HG02623 (cell line): ENCODE data around the gene DOCK8.

ENCODE experiments used
- ATAC-seq: cut with Tn5 transposase; IDR thresholded peaks from one replicate; pipeline ENCODE4 v1.9.1; 2021; ENCODE audit warnings: moderate library complexity; ENCODE audit not compliant: unreplicated experiment

Gene DOCK8

DNA sequence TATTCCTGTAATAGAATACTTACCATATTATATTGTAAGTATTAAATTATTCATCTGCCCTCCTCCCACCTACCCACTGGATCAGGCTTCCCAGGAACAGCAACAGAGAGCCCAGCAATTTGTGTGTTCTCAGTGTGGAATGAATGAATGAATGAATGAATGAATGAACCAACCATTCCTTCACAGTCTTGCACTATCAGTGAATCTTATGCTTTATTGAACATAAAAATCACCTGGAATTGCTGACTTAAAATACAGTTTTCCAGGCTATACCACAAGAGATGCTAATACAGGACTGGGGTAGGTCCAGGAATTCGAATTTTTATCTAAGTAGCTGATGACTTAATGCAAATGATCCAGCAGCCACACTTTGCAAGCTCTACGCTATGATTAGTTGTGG, 51.6 kb downstream of the DOCK8 start:
- no peak for ATAC-seq

DNA sequence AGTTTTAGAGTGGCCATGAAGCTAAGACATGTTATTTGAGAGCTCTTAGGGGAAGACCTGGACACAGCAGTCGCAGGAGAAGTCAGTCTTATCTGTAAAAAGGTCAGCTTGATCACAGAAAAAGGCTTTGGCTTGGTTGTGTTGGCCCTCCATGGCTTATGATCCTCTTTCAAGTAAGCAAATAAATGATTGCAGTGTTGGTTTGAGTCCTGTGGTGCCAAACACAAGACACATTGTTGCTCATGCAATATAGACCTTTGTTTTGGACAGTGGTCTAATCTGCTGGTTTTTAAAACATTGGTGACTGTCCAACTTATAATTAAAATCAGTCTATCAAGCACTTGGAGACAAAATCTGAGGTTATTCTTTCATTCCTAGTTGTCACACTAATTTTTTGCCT, 54.0 kb downstream of the DOCK8 start:
- ATAC-seq = no peak

DNA sequence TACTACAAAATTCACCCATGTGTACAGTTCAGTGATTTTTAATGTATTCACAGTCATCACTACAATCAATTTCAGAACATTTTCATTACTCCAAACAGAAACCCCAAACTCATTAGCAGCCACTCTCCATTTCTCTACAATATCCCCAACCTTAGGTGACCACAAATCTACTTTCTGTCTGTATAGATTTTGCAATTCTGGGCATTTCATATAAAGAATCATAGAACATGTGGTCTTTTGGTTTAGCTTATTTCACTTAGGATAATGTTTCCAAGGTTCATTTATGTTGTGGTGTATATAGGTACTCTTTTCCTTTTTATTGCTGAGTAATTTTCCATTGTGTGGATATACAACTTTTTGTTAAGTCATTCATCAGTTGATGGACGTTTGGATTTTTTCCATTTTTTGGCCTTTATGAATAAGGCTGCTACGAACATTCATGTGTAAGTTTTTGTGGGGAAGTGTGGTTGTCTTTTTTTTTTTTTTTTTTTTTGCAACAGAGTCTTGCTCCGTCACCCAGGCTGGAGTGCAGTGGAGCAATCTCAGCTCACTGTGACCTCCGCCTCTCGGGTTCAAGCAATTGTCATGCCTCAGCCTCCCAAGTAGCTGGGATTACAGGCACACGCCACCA, 54.5 kb downstream of the DOCK8 start:
- ATAC-seq = no peak

DNA sequence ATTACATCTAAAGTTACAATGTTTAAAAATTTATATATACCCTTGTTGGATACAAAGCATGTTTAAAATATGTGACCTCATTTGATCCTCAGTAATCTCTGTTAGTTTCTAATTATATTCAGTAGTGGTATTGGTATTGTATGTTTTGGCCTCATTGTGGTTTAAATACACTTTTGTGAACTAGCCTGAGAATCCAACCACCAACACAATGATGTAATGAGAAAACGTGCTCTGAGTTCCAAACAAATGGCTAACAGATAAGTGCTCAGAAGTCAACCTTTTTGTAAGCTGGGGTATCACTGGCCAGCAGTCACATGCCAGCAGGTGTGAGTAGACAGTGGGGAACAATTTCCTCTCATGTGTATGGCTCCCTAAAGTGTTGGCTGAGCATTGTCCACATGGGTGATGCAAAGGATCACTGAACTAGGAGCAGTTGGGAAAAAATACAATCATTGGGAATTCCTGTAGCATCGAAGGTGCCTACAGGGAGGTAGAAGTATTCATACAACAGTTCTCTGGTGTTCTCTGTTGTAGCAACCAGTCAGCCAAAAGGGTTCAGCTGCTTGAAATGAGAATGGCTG, 56.1 kb downstream of the DOCK8 start:
- ATAC-seq = no peak

DNA sequence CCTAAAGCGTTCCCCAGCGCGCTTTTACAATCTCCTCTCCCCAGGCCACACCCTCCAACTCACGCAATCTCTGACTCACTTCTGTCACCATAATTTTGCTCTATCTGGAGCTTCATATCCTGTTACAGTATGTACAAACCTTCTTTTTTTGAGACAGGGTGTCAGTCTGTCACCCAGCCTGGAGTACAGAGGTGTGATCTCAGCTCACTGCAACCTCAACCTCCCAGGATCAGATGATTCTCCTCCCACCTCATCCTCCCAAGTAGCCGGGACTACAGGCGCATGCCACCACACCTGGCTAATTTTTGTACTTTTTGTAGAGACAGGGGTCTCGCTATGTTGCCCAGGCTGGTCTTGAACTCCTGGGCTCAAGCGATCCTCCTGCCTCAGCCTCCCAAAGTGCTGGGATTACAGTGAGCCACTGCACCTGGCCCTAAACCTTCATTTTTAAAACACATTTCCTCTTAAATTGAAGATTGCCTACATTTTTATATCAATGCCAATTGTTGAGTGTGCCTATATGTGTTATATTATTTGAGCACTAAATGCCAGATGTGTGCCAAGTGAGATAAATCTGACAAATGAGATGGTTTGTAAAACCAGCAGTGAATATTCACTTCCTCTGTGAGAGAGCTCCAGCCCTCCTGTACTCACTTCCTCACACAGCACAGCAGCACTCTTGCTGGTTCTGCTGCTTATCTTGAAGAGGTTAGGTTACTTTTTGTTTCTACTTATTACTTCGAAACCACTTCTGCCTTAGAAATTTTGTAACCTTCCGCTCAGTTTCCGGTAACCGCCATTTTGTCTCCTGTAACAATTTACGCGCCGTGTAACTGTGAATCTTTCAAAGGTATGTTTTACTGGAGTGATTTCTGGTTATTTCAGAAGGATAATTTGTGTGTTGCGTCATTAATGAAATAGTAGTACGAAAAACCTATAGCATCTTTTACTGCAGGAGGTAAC, 57.9 kb downstream of the DOCK8 start:
- ATAC-seq = peak; percentile 98

DNA sequence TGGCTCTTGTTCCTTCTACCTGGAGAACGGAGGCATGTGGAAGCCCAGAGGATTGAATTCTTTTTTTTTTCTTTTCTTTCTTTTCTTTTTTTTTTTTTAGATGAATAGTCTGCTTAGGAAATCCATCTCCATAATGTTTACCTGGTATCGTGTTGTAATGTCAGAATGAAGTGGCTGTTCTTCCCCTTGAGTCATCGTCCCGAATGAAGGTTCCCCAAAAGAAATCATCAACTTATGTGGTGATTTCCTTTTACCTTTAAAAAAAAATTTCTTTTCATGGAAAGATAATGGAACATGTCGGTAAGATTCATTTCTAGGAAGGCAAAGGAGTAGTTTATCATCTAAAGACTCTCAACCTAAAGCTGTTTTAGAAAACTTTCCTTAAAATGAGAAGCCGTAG, 59.7 kb downstream of the DOCK8 start:
- no peak for ATAC-seq

DNA sequence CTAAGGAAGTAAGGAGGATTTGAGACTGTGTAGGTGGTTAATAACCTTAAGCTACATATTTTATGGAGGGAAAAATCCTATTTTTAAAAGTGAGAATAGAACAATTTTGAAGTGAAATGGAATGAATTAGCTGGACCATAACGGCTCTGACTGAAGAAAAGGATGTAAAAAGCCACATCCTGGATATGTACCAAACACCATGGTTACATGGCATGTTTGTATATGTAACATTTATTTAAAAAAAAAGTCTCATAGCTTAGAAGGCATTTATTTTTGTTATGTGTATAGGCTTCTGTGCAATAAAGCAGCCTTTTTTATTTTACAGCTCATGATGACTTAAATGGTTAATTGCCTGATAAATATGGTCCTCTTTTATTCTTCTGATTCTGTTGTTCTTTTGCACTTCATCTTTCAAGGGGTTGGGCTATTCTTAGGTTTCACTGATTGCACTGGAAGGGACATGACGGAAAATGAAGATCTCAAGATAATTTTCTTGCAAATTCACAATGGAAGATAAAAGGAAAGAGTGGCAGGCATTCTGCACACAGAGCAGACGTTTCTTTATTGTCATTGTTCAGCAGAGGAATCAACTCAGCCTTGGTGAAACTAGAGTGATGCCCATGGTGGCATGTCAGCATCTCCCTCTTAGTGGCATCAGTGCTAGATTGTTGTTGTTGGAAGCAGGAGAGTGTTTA, 63.1 kb downstream of the DOCK8 start:
- no peak for ATAC-seq

DNA sequence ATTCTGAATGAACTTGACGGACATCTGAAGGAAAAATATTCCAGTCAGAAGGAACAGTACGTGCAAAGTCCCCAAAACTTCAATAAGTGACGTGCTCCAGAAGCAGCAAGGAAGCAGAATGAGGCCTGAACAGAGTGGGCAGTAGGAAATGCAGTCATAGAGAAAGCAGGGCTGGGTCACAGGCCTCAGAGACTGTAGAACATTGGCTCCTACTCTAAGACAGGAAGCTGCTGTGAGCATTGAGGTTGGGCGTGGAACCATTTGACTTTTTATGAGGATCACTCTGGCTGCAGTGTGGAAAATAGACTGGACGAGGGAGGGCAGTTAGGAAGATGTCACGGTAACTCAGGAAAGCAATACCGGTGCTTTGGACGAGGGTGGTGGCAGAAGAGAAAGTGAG, 64.0 kb downstream of the DOCK8 start:
- ATAC-seq = peak; percentile 35

DNA sequence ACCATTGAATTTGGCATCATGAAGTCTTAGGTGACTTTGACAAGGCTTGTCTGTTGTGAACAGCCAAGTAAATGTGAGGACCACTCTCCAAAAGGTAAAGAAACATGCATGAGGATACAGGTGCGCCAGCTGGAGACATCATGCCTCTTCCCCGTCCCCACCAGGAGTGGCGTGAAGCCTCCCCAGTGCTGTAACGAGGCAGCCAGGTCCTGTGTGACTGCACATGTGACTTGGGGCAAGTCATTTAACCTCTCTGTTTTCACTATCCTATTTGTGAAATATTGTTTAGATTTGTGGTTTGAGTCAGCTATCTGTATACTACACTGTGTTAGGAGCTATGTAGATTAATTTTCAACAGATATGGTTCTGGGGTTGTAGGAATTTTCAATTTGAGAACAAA, 65.0 kb downstream of the DOCK8 start:
- ATAC-seq = no peak

DNA sequence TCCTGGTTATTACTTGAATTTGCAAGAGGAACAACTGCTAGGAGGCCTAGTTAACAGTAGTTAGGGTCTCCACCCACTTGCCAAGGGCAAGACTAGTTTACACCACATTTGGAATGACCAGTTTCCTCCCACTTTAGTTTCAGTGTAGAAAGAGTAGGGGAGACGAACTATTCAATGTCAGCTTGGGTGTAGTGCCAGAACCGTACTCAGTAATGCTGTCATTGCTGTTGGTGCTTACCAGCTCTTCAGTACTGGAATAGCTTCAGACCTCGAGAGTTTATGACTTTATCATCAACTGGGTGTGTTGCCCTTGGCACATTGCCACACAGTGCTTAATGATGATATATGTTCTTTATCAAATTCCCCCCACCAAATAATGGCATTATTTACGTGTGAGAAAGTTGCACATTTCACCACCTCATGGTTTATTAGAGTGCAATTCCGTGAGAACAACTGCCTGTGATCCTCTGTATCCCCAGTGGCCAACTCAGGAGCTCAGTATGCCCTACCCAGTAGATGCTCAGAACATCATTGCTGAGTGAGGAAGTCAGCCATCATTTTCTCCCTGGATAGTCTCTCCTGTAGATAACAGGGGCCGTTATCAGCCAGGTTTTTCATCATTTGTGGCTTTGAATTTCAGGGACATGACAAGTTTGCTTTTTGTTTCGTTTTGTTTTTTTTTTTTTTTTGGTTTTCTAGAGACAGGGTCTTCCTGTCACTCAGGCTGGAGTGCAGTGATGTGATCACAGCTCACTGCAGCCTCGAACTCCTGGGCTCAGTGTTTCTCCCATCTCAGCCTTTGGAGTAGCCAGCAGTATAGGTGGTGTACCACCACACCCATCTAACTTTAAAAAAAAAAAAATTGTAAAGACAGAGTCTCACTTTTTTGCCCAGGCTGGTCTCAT, 67.3 kb downstream of the DOCK8 start:
- ATAC-seq = no peak

DNA sequence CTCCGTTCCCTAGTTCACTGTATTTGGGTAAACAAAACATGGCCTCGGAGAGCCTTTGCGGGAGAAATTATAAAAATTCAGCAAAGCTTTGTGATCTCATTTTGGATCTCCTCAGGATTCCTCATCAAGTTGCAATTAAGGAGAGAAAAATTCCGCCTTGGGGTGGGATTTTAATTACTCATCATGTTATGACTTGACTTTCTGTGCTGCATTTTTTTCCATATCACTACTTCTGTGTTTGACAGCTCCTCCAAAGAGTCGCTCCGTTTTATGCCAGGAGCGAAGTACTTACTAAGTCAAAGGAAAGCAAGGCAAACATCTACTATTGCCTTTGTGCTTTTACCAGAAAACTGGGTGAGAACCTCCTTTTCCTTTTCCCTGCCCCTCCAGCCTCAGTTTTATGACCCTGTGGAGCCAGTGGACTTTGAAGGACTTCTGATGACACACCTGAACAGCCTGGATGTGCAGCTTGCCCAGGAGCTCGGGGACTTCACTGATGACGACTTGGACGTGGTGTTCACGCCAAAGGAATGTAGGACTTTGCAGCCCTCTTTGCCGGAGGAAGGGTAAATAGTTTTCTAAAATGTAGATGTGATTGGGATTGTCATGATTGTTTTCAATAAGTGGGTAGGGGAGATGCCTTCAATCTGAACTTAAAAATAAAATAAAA, 71.5 kb downstream of the DOCK8 start:
- ATAC-seq = no peak

DNA sequence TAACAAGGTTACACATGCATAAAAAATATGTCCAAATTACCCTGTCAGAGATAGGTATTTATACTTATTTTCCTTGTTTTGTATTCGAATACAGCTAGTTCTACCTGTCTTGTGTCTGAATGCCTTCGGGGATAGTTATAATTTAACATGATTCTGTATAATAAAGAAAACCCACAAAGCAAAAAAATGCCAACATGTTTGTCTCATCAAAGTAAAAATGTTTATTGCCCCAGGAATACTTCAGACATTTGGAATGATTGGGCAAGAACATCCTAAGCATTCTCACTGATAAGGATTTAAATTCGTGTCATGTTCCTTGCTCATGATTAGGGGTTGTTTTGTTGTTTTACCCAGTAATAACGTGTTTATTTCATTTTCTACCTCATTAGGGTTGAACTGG, 74.5 kb downstream of the DOCK8 start:
- ATAC-seq = no peak

DNA sequence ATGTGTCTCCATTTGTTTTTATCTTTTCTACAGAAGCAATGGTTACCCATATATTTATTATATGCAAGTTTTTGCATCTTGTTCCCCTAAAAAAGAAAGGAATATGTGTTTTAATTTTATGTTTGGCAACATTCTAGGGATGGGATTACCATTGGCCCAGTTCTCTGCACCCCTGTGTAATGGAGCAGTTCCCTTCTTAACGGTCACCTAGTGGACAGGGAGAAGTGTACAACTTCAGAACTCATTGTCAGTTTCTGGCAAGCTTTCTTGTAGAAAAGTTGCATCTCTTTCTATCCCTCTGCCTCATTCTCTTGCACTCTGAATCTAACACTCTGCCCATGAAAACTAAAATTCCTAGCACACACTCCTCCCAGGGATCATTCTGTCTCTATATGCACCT, 78.2 kb downstream of the DOCK8 start:
- no peak for ATAC-seq

DNA sequence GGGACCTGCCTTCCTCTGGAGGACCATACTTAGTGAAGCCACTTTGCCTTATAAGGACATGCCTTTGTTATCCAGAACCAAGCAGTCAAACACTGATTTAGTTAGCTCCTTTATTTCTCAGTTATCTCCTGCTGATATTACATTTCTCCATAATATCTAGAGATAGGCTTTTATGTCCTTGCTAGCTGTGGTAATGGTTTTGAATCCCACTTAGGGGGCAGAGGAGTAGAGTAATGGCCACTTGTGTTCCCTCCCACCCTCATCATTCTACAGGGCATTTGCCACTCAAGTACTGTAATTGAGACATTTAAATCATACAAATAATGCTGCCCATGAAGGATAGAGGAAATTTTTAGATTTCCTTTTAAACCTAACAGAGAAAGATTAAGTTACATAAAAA, 80.9 kb downstream of the DOCK8 start:
- ATAC-seq = no peak

DNA sequence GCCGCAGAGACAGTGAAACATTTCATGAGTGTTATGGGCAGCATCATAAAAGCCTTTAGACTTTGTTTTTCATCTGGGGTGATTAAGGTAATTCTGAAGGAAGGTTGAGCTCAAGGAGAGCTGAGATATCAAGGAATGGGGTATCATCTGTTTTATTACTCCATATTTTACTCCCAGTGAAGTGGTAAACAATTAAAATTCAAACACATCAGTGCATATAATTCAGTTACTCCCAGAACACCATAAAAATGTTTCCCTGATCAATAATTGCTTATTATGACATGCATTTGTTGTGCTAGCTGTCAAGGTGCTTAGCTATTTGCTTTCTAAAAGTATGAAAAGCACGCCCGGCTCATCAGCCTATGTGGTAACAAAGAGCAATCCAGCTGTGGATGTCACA, 81.7 kb downstream of the DOCK8 start:
- ATAC-seq = no peak

DNA sequence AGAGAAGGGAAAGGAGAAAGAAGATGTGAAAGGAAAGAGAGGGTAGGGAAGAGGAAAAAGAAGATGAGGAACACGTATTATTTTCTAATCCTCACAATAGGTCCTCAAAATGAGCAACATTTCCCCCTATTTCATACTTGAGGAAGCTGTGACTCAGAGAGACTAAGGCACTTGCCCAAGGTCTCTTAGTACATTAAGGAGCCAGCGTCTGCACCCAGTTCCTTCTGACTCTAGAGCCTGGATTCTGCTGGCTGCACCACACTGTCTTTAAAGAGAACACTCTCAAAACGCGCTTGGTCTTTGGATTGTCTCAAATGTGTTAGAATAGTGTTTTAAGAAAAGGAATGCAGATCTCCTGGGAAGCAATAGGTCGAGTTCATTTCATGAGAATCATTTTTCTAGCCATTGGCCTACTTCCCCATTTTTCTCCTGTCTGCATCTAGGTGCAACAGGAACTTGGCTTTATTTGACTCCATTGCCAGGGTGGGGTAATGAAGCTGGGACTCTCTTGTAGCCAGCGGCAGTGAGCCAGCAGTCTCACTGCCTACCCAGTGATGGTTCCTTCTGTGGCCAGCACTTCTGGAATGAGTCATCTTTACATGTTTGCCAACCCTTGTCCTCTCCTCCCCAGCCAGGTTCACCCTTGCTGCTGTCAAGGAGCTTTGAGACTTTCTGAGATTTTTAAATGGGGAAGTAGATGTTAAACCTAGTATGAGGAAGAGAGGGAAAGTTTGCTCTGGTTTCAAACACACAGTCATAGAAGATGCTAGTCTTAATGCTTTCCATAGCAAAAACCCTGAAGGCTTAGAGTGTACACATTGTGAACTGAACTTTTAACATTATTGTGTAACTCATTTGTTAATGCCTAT, 82.7 kb downstream of the DOCK8 start:
- ATAC-seq = peak; percentile 85

DNA sequence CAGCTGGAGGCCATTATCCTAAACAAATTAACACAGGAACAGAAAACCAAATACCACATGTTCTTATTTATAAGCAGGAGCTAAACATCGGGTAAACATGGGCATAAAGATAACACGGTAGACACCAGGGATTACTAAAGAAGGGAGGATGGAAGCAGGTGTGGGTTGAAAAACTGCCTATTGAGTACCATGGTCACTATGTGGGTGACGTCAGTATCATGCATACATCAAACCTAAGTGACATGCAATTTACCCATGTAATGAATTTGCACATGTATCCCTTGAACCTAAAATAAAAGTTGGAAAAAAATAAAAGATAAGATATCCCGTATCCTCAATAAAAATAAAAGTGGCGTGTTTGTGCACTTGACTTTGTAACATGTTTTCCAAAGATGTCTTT, 88.8 kb downstream of the DOCK8 start:
- ATAC-seq = no peak

DNA sequence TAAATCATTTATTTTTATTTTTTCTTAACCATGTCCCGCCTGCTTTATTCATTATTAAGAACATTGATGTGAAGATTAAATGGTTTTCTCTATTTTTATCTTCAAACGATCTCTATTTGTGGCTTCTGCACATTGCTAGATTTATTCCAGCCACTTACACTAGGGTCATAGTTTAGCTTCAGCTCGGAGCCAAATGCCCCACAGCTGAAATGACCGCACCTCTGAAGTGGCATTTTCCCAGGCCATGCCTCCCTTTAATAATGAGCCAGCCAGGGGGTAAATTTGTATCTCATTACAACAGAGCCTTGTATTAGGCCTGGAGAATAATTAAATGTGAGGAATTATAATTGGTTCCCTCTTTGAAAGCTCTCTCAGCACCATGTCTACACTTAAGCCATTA, 89.4 kb downstream of the DOCK8 start:
- no peak for ATAC-seq
